GM18505 (cell line): ENCODE measurements around the gene NFIL3.
"Not testable (repeated sequence)": the region's sequence is repeated elsewhere in the genome, so short reads cannot be mapped to it uniquely, and the experiment has no call there.

Experiments used
- ATAC-seq: cut with Tn5 transposase; IDR thresholded peaks from one replicate; pipeline ENCODE4 v1.9.1; 2021; ENCODE audit not compliant: unreplicated experiment
- POLR2A ChIP-seq: IDR thresholded peaks from 4 replicates; pipeline ENCODE4 v1.6.1; 2011; ENCODE audit warnings: borderline replicate concordance; ENCODE audit not compliant: insufficient read depth, insufficient read length; ENCODE audit errors: extremely low read depth

The NFIL3 gene

GRCh38 chr9:91423785-91424402 lies at the start of gene NFIL3:
NFIL3 (minus strand) TSS chr9:91423832; CDS start chr9:91410734, 13,098 bp downstream.
- TF ChIP-seq POLR2A = peak; percentile 35
- peak; percentile 68 for ATAC-seq

DNA sequence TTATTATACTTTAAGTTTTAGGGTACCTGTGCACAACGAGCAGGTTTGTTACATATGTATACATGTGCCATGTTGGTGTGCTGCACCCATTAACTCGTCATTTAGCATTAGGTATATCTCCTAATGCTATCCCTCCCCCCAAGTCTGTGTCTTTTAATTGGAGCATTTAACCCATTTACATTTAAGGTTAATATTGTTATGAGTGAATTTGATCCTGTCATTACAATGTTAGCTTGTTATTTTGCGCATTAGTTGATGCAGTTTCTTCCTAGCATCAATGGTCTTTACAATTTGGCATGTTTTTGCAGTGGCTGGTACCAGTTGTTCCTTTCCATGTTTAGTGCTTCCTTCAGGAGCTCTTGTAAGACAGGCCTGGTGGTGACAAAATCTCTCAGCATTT lies 47.9 kb upstream of the NFIL3 start:
- not testable (repeated sequence) for ATAC-seq

- no peak for TF ChIP-seq POLR2A
- ATAC-seq = no peak
Measured at GRCh38 chr9:91465420-91465819, 41.8 kb upstream of the NFIL3 start.

- ATAC-seq = no peak
Measured at GRCh38 chr9:91458906-91459305, 35.3 kb upstream of the NFIL3 start.

GRCh38 chr9:91452844-91453243 lies 29.2 kb upstream of the NFIL3 start:
- no peak for TF ChIP-seq POLR2A
- no peak for ATAC-seq

More at GRCh38 chr9:91458906-91459305, 35.3 kb upstream of the NFIL3 start:
- no peak for TF ChIP-seq POLR2A

- ATAC-seq = no peak
Measured at GRCh38 chr9:91451431-91452270, 28.0 kb upstream of the NFIL3 start.

GRCh38 chr9:91445135-91445534 lies 21.5 kb upstream of the NFIL3 start:
- ATAC-seq = no peak
- no peak for TF ChIP-seq POLR2A

More at GRCh38 chr9:91451431-91452270, 28.0 kb upstream of the NFIL3 start:
- no peak for TF ChIP-seq POLR2A

- no peak for TF ChIP-seq POLR2A
- no peak for ATAC-seq
Measured at GRCh38 chr9:91443994-91444392, 20.4 kb upstream of the NFIL3 start.

GRCh38 chr9:91443321-91443993 lies 19.8 kb upstream of the NFIL3 start:
- ATAC-seq = no peak
- no peak for TF ChIP-seq POLR2A

- no peak for ATAC-seq
- TF ChIP-seq POLR2A = no peak
Measured at GRCh38 chr9:91436841-91437240, 13.2 kb upstream of the NFIL3 start.

DNA sequence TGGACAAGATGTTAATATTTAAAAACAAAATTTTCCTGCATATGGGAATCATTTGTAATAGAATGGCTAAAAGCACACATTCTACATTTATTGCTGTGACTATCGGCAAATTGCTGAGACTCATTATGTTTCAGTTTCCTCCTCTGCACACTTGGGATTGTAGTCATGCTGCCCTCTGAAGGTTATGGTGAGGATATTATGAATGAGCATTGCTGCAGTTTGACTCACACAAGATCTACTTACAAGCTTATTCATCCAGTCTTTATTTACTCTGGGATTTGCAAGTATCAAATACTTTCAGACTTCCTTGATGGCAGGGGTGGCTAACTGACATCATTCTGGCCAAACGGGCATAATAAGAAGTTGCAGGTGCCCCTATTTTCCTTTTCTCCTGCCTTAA lies 9.5 kb upstream of the NFIL3 start:
- TF ChIP-seq POLR2A = no peak
- no peak for ATAC-seq

- TF ChIP-seq POLR2A = no peak
- ATAC-seq = no peak
Measured at GRCh38 chr9:91431485-91431884, 7.9 kb upstream of the NFIL3 start.

GRCh38 chr9:91429501-91429900 lies 5.9 kb upstream of the NFIL3 start:
- no peak for TF ChIP-seq POLR2A
- ATAC-seq = no peak
